Testis (tissue), 2 donors: ENCODE data around the gene AUTS2.

ENCODE experiments used
- CTCF ChIP-seq, 3 experiments: fragments of 450-650 bp in 2 of 3; fragments of 200-600 bp in 1 of 3; sonication (generic) in 1 of 3; IDR thresholded peaks; one replicate each; pipeline ENCODE4 v1.5.1; 2016 to 2019; ENCODE audit warnings: antibody characterized with exemption in 3 of 3, mild to moderate bottlenecking in 2 of 3, moderate library complexity in 1 of 3
- POLR2A ChIP-seq: fragments of 450-650 bp; IDR thresholded peaks from one replicate; pipeline ENCODE4 v1.6.1; 2017; ENCODE audit warnings: antibody characterized with exemption, mild to moderate bottlenecking, moderate library complexity

GRCh38 chr7:70775570-70776156 is 1177.4 kb downstream of the AUTS2 start:
- TF ChIP-seq CTCF (IDR thresholded peaks at IDR 0.05) = no peak
- no peak for TF ChIP-seq POLR2A
